HuH-7 (cell line): Measurements from ENCODE around the gene TWNK.

Experiments used
- DNase-seq: peaks from one replicate; pipeline ENCODE4 v3.0.0; 2011; ENCODE audit warnings: low spot score

TWNK gene

DNA sequence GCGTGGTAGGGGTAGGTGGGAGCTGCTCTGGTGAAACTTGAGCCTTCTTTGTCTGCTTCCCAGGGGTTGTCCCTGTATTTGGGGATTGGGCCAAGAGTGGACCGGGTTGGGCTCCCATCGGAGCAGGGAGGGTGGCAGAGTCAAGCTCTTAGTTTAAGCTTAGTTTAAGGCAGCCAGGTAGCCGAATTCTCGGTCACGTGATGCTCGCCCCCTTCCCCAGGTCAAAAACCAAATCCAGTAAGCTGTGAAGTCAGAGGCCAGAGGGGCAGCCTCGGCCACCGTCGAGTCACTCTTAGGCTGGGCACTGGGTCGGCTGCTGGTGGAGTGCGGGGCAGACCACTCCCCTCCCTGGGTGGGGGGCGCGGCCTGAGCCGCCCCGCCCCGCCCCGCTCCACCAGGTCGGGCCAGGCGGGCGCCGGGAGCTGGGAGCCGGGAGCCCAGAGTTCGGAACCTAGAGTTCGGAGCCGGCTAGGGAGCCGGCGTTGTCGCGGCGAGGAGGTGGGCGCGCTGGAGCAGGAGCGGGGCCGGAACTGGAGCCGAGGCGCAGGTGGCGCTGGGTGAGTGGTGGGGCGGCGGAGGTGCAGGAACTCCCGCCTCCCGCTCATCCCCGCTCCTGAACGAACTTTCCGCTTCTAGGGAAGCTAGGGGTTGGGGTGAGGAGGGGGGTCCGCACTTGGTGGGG is 9.5 kb downstream of the TWNK start:
- DNase-seq, result peak; percentile 77

DNA sequence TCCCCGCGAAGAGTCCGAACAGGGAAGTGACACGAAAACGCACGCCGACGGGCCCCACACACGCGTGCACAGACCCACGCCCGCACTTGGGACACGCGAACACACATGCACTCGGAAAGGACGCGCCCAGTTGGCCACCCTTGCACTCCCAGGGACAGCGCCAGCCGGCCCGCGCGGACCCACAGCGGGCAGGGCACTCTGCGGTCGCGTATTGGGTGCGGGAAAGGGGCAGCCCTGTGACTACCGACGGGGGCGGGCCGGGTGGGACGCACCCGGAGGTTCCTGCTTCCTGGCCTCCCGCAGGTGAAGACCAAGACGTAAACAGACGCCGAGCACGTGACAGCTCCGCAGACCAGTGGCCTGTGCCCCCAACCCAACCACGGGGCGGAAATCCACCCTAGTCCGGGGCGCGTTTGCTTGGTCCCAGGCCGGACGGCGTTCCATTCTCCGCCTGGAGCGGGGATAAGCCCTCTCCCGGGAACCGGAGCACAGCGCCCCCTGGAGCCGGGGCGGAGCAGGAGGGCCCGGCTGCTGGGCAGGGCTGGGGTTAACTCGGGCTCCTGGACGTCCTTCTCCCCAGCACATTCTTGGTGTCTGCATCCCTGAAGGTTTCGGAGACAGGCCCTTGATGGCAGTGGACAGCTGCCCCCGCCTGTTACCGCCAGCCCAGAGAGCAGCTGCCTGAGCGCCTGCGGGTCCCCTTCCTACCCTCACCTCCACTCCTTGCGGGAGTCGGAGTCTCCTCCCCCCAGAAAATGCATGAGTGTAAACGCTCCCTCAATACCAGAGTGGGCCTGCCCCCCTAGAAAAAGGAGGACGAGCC is 10.2 kb downstream of the TWNK start:
- peak; percentile 89 for DNase-seq

DNA sequence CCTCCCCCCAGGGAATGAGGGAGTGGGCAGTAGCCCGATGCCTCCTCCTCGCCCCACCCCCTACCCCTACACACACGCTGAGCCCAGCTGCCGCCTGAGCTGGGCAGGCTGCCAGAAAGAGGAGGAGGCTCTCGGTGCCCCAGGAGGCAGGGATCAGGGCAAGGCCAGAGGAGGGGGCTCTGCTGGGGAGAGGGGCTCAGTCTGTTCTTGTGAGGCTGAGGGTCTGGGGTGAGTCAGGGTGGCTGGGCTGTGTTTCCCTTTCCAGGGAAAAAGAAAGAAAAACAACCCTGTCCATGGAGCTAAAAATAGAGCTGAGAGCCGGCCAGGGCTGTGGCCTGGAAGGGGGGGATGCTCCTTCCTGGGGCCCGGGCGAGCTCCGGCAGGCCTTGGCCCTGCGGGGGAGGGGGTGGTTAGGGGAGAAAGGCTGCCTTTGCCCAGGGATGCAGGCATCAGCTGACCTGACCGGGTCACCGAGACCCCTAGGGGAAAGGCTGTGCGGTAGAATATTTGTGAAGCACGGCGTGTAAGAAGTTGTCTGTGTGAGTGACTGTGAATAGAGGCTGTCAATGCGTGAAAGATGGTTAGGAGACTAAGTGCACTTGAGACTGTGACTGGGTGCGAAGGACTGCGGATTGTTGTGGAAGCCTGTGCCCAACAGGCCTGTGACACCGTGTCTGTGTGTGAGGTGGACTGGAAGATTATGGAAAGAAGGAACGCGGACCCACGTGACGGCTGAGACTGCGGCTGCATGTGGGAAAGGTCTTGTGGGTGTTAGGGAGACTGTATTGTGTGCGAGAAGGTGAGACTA is 11.0 kb downstream of the TWNK start:
- DNase-seq, result peak; percentile 91

DNA sequence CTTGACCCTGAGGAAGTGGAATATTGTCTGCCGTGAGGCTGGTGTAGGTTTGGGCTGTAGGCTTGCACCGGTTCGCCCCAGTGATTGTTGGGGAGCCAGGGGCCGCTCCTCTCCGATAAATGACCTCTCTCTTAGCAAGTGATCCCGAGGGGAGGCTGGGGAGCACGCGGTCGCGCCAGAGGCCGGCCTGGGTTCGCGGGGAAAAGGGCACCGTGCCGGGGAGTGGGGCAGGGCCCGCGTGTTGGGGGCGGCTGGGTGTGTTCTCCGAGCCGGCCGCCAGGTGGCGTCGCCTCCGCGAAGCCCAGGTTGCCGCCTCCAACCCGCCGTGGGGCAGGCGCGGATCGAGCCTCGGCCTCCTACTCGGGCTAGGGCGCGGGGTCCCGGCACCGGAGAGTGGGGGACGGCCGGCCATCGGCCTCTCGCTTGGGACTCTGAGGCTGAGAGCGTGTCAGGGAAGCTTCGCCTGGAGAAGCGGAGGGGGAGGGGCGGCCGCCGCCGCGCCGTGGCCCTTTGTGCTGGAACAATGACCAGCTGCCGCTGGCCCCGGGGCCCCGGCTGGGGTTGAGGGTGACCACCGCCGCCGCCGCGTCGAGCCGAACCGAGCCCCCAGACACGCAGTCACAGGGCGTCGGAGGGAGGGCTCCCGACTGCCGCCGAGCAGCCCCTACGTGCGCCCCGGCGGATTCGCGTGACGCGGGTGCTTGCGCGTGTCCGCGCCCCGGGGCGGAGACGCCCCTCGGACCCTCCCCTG is 11.8 kb downstream of the TWNK start:
- peak; percentile 88 for DNase-seq

DNA sequence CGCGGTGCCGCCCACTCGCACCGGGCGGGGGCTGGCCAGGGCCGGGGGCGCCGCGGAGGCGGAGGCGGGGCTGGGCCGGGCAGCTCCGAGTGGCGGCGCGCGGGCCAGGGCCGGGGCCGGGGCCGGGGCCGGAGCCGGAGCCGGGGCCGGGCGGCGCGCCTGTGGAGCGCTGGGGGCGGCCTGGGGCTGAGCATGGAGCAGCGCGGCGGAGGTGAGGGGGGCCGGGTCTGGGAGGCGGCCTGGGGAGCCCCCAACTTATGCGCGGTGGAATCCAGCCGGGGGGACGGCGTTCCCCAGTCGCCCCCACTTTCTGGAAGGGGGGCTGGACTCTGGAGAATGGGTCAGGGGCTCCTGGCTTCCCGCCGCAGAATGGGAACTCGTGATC is 12.4 kb downstream of the TWNK start, which contains the start of gene LZTS2:
TSS of gene LZTS2 (plus strand) at position 67 of the 385 bp plus-strand sequence. CDS start 2,731 bp downstream, outside the sequence.
- DNase-seq, result no peak

DNA sequence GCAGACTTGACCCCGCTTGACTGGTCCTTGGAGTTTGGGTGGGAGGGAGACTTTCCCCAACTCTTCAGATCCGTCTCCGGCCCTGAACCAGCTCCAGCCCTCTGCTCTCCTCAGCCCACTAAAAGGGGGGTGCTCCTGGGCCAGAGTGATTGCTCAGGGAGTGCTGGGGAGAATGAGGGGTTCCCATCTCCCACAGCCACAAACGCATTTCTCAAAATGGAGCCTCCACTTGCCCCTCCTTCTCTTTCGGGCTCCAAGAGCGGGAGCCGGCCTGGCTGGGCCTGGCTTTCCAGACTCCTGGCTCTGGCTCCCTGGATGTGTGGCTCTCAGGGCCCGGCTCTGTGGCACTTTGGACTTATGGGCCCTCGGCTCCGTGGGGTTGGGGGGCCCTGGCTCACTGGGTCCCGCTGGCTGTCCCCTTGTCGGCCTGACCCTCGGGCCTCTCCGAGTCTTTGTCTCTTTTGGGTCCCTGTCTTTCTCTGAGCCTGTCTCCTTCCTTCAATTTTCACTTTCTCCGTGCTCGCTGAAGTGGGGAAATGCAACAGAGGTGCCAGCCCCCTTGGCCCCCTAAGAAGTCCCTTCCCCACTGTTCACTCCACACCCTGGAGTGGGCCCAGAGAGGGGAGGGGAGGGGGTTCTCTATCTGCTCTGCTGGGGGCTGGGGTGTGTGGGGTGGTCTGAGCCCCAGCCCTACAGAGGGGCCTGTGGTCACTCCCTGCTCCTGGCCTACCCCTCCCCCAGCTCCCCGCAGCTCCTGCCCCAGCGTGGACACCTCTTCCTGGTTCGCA is 13.0 kb downstream of the TWNK start:
- DNase-seq, result no peak

DNA sequence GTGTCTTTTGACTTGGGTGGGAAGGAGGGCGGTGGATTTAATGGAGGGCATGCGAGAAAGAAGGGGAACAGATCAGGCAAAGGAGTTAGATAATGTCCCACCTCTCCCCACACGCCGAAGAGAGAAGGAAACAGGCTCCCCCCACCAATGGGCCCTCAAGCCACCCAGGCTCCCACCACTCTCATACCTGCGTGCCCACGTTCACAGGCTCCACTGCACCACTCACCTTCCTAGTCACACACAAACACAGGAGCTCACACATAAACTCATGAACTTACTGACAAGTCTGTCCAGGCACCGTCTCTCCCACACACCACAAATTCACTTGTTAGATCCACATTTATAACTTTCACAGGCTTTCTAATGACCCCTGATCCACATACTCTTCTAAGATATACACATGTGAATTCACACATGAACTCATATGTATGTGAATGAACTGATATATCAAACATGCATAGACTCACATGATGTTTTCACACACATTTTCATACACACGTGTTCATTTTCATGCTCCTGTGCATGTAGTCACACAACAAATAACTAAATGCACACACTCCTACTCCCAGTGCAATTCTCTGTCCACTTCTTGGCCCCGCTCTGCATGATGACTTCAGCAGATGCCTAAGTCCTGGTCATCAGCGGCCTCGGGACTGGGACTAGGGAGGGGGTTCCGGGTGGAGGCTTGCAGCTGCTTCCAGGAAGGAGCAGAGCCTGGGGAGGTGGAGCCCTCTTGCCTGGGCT is 13.7 kb downstream of the TWNK start:
- no peak for DNase-seq

DNA sequence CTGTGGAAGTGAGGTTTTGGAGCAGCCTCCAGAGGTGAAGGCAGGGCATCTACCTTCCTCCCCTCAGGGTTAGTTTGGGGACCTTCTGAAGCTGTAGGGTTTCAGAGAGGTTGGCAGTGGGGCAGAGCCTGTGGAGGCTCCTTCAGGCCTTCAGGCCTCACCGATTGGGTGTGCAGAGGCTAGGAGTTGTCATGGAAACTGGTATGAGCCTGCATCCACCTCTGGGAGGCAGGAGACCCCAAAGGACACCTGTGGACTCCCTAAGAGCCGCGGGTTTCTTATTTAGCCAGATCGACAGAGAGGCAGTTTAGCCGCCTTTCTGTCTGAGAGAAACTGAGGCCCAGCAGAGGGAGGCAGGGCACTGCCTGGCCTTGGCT is 14.3 kb downstream of the TWNK start:
- no peak for DNase-seq

DNA sequence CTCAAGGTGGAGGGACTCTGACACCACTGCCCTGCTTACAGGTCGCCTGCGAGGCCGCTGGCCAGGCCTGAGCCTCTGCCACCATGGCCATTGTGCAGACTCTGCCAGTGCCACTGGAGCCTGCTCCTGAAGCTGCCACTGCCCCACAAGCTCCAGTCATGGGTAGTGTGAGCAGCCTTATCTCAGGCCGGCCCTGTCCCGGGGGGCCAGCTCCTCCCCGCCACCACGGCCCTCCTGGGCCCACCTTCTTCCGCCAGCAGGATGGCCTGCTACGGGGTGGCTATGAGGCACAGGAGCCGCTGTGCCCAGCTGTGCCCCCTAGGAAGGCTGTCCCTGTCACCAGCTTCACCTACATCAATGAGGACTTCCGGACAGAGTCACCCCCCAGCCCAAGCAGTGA is 15.1 kb downstream of the TWNK start:
- DNase-seq, result no peak

DNA sequence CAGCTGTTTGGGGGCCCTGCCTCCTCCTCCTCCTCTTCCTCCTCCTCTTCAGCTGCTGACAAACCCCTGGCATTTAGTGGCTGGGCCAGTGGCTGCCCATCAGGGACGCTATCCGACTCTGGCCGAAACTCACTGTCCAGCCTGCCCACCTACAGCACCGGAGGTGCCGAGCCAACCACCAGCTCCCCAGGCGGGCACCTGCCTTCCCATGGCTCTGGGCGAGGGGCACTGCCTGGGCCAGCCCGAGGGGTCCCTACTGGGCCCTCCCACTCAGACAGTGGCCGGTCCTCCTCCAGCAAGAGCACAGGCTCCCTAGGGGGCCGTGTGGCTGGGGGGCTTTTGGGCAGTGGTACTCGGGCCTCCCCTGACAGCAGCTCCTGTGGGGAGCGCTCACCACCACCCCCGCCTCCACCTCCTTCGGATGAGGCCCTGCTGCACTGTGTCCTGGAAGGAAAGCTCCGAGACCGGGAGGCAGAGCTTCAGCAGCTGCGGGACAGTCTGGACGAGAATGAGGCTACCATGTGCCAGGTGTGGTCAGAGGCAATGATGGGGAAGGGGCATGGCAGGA is 16.4 kb downstream of the TWNK start:
- DNase-seq, result no peak

DNA sequence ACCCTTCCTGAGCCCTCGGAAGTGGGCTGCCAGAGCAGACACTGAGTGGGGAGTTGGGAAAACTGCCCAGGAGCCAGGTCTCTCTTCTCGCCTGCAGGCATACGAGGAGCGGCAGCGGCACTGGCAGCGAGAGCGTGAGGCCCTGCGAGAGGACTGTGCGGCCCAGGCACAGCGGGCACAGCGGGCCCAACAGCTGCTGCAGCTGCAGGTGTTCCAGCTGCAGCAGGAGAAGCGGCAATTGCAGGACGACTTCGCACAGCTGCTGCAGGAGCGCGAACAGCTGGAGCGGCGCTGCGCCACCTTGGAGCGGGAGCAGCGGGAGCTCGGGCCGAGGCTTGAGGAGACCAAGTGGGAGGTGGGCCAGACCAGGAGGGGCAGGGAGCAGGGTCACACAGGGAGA is 18.0 kb downstream of the TWNK start:
- no peak for DNase-seq

DNA sequence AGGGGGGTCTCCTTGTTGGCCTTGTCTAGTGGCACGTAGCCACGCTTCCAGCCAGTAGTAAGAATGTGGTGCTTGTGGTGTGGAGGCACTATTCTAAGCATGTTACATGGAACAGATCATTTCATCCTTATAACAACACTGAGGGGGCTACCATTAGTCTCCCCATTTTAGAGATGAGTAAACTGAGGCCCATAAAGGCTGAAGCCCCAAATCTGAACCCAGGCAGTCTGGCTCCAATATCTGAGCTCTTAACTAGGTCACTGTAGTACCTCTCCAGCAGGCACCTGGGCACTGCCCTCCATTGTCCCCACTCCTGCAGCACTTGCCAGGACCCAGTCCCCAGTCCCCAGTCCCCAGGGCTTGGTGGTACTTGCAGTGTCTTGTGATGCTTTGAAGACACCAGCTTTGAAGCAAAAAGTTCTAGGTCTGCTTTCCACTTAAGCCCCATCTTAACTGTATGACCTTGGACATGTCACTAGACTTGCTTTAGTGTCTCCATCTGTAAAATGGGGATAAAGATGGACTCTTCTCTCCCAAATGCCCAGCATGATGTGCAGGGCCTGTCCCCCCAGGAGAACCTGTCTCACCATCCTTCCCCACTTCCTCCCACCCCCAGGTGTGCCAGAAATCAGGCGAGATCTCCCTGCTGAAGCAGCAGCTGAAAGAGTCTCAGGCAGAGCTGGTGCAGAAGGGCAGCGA is 18.7 kb downstream of the TWNK start:
- DNase-seq, result no peak

DNA sequence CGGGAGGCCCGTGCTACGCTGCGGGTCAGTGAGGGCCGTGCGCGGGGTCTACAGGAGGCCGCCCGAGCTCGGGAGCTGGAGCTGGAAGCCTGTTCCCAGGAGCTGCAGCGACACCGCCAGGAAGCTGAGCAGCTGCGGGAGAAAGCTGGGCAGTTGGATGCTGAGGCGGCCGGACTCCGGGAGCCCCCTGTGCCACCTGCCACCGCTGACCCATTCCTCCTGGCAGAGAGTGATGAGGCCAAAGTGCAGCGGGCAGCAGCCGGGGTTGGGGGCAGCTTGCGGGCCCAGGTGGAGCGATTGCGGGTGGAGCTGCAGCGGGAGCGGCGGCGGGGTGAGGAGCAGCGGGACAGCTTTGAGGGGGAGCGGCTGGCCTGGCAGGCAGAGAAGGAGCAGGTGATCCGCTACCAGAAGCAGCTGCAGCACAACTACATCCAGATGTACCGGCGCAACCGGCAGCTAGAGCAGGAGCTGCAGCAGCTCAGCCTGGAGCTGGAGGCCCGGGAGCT is 19.3 kb downstream of the TWNK start:
- DNase-seq, result no peak

DNA sequence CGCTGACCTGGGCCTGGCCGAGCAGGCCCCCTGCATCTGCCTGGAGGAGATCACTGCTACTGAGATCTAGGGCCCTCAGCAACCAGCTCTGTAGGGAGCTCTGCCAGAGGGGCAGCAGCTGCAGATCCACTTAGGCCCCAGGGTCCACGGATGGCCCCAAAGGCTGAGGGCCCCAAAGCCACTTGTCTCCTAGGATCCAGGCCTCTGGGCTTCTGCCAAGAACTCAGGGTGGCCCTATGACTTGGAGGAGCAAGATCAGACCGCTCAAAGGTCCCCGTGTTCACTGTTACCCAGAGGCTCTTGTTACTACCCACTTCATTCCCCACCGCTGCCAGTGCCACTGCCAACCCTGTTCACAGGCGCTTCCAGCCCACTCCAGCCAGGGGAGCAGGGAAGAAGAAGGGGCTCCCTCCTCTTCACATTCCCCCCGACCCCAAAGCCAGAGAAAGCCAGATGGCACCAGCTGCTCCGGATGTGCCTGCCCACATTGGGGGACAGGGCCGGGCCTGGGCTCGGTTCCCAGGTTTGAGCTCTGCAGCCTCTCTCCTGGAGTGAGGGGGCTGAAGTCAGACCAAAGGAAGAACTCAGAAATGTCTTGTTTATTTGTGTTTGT is 19.9 kb downstream of the TWNK start:
- DNase-seq, result no peak

DNA sequence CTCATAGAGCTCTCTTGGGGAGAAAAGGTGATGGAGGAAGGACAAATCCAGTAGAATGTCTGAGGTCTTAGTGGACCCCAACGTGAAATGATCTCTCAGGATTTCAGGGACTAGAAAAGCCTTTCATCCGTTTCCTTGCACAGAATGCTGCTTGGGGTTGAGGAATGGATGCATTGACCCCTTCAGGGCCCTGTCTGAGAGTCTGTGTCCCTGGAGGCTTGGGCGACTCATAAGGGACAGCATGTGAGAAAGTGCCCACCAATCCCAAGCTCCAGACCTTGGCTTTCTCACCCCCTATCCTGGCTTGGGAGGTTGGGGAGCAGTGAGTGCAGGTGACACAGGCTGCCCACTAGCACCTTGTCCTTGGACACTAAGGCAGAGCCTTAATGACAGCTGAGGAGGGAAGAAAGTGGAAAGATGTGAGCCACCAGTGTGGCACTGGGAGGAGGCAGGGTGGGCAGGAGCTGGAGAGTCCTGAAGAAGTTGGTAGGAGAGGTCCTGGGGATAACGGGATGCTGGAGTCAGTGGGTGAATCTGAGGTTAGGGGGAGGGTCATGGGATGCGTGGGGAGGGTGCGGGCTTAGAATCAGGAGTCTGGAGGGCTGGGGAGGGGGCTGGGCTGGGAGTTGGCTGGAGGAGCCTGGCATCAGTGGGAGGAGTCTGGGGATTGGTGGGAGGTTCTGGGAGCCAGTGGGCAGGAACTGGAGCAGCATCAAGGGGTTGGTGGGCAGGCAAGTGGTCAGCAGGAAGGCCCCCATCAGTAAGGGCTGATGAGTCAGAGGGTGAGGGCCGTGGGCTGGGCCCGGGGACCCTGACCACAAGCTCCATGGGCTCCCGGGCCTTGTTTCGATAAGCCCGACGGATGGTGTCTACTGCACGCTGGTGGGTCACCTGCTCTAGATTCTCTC is 20.8 kb downstream of the TWNK start:
- no peak for DNase-seq

DNA sequence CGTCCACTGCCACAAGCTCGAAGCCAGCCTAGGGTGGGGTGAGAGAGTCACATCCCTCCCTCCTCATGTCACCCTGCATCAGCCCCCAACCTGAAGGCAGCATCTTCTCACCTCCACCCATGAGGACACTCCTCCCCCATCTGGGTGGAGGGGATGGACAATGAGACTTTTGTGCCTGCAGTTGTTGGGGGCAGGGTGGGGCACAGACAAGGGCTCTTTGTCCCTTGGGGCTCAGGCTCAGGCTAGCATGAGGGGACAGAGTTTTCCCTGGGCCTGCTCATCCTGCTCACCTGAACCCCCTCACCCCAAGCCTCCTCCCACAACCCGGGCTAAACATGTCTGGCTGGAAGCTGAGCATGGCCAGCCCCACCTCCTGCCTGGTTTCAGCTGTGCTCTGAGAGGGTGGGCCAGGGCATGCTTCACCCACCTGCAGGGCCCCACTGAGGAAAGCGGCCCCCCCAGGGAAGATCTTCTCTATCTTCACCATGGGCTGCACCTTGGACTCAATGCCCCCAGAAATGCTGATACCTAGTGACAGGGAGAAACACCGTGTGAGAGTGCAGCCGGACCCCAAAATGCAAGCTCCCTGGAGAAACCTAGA is 21.6 kb downstream of the TWNK start:
- no peak for DNase-seq

DNA sequence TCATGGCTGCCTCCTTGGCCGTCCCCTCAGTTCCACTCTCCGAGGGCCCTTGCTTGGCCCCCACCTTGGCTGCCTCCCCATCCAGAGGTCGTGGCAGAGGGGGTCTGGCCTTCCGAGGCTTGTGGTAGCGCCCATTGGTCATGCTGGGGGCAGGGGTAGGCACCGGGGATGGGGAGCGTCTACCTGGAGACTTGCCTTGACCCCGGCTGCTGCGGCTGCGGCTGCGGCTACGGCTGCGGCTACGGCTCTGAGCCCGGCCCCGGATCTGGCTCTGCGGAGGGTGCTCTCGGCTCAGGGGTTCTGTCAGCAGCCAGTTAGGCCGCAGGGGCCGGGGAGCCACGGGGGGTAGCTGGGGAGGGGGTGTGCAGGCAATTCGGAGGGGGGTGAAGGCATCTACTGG is 23.0 kb downstream of the TWNK start:
- no peak for DNase-seq
